ENCODE measurements around the gene NT5E.
"Not testable (repeated sequence)": the region's sequence is repeated elsewhere in the genome, so short reads cannot be mapped to it uniquely, and the experiment has no call there.

NT5E gene
- total RNA-seq = 0 to 4.0 (median 0.60) reads per million in 17 experiments

DNA sequence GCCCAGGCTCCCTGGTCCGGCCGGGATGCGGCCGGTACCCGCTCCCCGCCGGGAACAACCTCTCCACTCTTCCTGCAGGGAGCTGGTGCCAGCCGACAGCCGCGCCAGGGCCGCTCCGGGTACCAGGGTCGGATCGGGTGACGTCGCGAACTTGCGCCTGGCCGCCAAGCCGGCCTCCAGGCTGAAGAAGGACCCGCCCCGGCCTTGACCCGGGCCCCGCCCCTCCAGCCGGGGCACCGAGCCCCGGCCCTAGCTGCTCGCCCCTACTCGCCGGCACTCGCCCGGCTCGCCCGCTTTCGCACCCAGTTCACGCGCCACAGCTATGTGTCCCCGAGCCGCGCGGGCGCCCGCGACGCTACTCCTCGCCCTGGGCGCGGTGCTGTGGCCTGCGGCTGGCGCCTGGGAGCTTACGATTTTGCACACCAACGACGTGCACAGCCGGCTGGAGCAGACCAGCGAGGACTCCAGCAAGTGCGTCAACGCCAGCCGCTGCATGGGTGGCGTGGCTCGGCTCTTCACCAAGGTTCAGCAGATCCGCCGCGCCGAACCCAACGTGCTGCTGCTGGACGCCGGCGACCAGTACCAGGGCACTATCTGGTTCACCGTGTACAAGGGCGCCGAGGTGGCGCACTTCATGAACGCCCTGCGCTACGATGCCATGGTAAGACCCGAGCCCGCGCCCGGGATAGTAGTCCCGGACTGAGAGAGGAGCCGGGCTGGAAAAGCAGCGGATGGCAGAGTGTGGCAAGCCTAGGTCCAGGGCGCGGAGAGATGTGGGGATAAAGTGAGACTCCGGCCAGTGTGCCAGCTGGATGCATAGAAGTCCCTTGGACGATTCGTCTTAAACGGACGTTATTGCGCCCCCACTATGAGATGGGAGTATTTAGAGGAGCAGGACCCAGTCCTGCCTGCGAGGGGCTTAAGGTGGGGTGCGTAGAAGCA, at the start of gene NT5E:
Gene NT5E (plus strand): TSS at position 266 of the 942 bp plus-strand sequence. CDS start 57 bp downstream, at position 323.
- peak; percentile 11 to 44 (median 26) for DNase-seq

DNA sequence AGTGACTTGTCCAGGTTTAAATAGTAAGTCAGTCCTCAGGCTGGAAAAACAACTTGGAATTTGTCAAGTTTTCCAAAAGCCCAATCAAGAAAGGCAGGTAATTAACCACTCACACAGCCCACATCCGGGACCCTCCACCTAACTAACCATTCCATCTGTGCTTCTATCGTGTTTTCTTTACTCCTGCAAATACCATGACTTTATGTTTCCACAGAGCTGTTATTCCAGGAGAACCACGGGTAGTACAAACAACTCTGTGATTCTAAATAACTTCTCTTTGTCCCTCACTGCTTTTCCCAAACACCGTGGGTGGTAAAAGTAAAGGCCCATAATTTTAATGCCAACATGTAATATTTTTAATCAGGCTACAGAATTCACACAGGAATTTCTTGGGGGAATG, 49.6 kb upstream of the NT5E start:
- no peak for DNase-seq

DNA sequence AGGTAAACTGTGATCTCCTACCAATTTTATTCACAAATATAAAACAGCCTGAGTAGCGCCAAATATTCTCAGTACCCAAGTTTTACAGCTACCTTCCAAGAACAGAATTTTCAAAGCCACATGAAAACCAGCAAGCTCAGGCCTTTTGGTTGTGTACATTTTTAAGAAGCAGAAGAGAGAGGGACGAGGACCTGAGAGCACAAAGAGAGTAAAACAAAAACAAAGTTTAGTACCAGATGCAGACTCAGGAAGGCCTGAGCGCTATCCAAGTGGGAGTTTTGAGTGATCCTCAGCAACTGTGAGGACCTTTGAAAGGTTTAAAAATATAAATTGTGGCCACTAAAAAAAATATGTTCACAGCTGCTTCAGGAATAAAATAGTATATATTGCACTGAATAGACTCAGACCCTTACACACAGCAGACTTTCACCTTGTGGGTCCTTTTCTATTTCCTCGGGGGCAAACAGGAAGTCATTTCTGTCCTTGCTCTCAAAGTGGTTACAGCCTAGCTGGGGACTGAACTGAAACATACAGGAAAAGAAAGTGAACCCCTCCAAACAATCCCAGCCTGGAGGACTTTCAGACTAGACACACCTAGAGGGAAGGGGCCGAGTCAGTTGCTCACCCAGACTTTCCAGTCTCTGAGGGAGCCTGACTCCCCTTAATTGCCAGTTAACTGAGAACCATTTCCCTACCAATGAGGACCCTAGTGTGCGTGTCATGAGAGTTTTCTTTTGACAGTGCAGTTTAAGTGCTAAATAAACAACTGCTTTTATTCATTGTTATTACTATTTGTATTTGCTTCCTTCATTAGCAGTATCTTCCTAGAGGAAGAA, 48.5 kb upstream of the NT5E start:
- DNase-seq = no peak

DNA sequence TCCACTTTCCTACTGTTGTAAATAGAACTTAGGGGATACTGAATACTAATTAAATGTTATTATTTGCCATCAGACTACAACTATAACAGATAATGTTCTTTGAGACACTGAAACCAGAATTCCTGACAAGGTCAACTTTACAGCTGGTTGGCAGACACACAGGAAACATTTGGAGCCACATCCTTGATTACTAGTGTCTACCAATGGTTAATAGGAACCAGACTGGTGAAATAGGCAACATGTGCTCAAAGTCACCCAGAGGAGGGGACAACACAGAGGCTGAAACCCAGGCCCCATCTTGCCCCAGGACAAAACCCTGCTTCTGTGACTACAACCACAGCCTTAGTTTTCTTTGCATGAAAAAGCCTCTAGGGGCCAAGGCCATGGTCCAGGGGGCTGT, 47.8 kb upstream of the NT5E start:
- DNase-seq = no peak

DNA sequence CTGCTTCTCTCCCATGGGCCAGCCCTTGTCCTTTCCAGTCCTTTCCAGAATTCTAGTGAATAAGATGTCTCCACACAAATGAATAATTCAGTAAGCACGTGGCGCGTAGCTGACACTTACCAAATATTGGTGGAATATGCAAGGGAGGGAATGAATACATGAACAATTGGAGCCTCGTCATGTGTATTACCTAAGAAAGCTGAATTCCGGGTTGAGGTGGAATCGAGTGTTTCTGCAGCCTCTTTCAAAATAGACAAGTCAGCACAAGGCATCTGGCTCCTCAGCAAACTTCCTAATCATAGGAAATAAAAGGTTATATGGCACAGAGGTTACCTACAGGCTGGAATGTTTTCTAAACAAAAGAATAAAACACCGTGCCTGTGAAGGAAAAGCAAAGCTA, 47.0 kb upstream of the NT5E start:
- no peak for DNase-seq

DNA sequence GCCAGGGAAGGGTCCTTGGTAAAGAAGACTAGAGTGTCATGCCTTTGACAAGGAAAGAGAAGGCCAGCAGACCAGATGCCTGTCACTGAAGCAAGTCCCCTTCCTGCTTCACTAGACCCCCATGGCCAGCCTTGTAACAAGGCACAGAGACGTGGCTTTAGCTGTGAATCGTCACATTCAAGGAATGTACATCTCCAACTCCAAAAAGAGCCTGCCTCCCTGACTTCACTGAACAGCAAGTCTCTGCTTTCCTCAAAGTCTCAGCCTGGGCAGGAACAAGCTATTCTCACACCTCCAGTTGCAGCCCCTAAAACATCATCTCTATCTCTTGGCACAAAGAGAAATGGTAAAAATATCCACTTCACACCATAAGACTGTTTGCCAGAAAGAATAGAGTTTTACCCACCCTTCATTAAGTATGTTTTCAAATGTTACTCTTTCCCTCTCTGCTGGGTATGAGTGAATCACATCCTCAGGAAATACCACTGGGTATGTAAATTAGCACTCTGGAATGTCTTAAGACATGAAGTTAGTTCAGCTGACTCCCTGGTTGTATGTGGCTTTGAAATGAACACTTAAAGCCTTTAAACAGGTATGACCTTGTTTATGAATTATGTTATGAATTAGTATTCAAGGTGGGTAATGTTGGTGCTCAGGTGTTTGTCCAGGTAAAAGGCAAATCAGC, 46.4 kb upstream of the NT5E start:
- DNase-seq = no peak

DNA sequence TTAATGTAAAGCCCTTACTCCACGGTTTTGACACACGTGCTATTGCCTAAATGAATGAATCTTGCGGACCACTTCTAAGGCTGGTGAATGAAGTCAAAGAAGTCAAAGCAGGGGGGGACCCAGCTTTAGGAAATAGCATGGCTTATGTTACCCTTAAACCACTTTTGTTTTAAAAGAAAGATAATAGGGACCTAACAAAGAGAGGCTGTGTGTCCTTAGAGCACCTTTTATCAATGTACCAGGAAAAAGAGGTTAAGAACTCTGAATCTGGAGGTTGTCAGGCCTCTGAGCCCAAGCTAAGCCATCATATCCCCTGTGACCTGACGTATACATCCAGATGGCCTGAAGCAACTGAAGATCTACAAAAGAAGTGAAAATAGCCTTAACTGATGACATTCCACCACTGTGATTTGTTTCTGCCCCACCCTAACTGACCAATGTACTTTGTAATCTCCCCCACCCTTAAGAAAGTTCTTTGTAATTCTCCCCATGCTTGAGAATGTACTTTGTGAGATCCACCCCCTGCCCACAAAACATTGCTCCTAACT, 45.8 kb upstream of the NT5E start:
- DNase-seq = not testable (repeated sequence)

DNA sequence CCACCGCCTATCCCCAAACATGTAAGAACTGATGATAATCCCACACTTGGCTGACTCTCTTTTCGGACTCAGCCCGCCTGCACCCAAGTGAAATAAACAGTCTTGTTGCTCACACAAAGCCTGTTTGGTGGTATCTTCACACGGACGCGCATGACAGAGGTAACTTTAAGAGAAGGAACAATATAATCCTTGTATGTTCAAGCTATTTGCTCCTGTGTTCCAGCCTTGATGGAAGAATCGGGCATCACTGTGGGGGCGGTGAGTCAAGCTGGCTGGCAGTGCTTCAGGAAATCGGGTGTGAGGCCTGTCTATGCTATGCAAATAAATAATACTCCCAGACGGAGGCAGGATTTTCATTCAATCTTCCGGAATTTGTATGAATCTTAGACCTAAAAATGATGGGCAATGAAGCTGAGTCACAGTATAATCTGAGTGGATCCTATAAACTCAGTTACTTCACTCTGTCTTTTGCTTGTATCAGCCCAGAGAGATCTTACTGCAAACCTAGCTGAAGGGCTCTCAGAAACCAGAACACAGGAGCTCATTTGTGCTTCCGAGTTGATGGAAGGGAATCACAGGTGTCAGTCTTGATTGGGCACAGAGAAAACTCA, 45.2 kb upstream of the NT5E start:
- no peak for DNase-seq

DNA sequence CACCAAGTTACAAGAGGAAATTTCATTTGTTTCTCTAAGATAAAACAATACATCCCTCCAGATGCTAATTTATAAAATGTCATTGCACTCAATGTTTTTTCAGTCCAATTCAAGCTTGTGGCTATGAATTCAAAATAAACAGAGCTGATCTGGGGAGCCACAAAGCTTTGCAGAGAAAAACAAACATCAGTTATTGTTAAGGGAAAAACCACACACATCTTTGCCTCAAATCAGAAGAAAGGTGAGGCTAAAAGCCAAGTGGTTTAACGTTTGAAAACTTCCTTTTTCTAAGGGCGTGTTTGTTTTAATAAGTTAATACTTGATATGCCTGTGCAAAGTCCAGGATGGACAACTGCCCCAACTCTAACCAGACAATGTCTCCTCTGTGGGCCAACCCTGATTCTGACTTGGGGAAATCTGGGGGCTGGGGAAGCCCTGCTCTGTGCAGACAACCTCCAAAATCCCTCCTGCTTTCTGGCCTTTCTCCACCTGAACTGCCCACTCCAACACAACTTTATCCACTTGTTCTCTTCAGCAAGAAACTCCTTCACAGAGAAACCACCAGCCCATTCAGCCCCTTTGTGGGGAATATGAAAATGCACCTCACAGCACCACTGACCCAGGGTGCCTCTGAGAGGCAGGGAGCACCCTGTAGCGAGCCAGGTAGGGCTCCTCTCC, 44.6 kb upstream of the NT5E start:
- DNase-seq = no peak

DNA sequence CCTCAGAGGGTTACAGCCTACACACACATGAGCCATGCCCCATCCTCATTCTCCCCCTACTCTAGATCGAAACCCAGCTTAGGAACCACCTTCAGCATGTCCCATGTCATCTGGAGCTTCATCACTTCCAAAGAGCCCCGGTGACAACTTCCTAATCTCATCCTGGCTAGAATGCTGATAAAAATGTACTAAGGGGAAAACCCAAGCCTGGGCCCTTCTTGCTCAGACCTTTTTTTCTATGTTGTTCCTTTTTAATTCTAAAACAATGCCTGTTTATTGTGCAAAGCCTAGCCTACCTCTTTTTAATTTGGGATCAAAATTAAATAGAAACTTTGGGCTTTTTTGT, 44.1 kb upstream of the NT5E start:
- no peak for DNase-seq

DNA sequence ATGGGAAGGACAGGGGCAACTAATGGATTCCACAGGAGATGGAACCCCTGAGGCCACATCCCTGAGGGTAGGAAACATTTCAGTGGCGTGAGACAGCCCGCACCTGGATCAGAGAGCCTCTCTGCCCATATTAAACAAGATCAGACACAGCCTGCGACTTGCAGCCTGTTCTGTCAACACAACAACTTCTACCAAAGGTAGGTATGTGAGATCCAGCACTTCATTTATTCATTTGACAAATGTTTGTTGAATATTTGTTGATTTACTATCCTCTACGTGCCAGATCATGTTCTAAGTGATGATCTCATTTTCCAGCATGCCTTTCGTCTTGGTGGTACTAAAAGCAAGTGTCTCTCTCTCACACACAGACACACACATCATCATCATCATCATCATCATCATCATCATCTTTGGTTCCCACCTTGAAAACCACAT, 43.2 kb upstream of the NT5E start:
- DNase-seq = no peak

DNA sequence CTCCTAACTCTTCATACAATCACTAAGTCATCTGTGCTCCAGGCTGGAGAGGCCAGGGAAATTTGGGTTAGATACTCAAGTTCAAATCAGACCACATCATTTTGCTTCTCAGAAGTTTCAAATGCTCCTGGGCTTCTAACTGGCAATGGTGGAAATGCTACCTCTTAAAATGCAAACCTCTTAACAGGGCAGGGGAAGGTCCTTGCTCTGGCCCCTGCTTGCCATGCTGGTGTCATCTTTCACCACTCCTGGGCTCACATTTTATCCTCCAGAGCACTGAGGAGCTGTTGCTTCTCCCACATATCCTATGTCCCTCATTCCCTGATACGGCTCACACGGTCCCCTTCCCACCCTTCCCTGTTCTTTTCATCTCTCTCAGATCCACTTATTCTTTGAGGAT, 41.8 kb upstream of the NT5E start:
- no peak for DNase-seq

DNA sequence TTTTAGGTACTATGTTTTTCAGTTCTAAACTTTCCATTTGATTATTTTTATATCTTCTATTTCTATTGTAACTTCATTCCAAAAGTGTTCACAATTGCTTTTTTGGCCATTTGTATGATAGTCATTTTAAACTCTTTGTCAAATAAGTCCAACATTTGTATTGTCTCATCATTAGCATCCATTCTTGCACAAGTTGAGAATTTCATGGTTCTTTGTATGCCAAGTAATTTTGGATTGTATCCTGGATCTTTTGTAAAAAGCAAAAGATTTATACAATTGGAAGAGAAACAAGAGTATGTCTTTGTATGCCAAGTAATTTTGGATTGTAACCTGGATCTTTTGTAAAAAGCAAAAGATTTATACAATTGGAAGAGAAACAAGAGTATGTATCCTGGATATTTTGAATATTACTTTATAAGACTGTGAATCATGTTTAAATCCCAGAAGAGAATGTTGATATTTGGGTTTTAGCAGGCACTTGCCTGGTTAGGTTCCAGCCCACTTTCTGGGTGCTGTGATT, 36.9 kb upstream of the NT5E start:
- no peak for DNase-seq

DNA sequence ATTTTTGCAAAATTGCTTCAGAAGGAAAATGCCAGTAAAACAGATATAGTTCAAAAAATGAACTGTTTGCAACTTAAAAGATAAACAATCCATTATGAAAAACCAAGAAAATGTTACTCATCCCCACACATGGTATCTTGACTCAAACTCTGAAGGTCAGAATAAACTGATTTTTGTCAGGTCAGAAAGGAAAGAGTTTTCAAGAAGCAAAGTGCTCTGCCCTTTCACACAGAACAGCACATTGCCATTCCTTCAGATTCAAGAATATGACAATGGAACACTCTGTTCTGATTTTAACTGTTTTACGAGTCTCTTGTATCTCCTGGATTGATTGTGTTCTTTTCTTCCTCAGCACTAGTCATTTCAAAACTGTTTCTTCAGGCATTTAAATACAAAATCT, 33.8 kb upstream of the NT5E start:
- DNase-seq = no peak

DNA sequence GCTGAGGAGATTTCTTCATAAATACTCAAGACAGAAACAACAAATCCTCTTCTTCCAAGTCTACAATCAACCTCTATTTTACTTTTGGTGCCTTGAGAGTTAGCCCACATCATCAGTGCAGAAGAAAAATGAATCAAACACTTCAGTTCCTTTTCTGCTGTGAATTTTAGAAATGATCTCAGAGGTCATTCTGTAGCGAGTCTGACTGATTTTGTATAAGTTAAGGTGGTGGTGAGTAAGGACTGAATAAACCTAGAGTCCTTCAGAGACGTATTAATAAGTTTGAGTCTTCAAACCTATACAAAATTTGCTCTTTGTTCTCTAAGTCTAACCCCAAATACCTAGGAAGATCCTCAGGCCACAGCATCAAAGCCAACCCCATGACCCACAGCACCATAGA, 33.1 kb upstream of the NT5E start:
- DNase-seq = no peak

DNA sequence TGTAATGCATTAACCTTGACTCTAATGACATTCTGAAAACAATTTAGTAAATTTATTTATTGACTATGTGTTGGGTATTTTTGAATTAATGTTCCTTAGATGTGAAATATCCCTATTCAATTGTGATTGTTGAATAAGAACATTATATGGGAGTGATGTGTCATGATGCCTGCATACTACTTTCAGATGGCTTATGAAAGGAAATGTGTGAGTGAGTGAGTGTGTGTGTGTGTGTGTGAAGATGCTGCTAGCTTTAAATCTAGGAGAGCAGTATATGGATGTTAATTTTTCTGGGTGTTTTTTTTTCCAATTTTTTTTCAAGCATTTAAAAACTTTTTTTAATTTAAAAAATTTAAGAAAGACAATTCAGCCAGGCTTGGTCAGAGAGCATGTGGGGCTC, 32.5 kb upstream of the NT5E start:
- DNase-seq = no peak

DNA sequence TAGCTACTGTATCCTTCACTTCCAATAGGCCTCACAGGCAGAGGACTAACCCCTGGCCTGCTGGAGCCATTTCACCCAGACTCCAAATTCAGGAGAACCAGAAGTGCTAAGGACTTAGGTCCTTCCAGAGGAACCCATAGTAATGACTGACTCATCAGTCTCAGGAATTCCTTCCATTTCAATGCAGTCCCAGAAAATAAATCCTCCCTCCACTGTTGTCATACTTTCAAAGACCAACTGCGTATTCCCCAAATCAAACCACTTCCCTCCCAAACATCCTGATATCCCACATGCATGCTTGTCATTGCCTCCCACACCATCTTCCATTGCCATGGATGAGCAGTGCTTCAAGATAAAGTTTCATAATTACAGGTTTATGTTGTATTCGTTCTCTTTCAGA, 31.8 kb upstream of the NT5E start:
- no peak for DNase-seq

DNA sequence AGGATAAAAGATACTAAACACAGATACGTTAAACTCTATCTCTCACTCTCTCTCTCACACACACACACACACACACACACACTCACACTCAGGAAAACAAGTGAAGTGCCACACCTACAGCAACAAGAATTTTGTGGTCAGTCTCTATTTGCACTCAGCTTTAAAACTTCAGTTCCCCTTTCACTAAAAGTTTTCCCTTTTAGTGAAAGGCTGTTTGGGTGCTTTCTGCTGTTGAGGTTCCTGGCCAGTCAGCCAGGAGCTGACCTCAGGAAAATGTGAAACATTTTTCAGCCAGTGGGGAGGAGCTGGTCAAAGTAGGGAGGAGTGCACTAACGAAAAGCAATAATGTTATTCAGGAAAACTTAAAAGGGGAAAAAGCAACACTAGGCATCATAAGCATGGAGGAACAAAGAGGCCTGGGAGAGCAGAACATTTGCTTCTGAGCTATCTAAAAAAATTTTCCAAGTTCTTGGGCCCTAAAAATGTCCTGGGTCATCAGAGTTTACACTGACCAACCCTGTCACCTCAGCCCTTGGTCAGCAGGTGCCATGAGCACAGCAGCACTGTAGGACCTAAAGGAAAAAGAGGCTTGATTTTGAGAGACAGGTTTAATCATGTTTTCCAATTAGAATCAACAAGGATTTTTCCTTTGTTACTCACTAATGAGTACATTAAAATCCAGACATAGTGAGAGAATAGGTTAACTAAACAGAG, 30.7 kb upstream of the NT5E start:
- DNase-seq = no peak

DNA sequence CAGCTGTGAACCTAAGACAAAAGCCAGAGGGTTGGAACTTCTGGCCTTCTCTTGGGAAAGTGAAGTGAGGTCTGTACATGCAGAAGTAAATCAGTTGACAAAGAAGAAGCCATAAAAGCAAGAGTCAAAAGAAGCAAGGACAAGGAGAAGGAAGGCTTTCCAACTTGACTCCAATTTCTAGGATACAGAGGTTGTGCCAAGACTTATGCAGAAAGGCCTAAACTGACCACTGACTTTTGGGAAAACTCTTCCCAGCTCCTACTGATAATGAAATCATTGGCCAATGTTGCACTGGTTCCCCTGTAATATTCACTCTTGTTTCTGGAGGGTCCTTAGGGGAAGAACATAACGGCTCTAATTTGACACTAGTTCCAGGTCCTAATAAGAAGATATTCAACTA, 29.3 kb upstream of the NT5E start:
- no peak for DNase-seq

DNA sequence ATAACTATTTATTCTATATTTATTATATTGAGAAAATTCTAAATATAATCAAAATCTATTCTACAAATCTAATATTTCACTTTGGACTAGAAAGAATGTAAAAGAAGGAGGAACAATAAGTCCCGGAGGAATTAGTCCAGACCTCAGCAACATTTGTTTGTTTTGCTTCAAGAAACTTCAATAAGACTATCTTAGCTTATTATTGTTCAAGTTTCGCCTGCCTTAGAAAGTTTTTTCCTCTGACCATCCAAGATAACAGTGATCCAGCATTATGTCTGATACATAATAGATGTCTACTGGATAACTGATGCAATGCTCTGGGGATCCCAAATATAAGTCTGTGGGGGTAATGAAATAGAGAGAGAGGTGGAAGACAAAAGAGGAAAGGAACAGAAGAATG, 28.7 kb upstream of the NT5E start:
- DNase-seq = no peak

DNA sequence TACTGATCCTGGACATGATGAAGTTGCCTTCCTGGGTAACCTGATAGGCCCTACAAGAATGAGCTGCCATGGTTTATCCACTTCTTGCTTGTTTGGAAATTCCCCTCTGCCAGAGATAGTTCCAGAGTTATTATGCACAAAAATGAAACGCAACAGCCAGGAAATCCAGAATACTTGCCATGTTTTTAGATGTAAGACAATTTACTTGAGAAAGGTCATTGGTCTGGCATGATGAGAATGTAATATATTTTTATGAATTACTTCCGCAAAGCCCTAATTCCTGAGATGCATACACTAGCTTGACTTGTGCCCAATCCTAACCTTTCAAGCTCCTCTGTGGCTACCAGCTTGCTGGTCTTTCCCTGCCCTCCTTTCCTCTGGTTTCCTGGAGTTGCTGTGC, 27.9 kb upstream of the NT5E start:
- DNase-seq = no peak

All from suppressor macrophage (primary cell).